GF-D8 (cell line): ENCODE data around the gene MAP3K6.
"Not testable (repeated sequence)": the region's sequence is repeated elsewhere in the genome, so short reads cannot be mapped to it uniquely, and the experiment has no call there.

ENCODE experiments used
- DNase-seq: peaks from one replicate; lab custom pipeline; 2025; lab: John Stamatoyannopoulos, UW

MAP3K6 gene, protein sequence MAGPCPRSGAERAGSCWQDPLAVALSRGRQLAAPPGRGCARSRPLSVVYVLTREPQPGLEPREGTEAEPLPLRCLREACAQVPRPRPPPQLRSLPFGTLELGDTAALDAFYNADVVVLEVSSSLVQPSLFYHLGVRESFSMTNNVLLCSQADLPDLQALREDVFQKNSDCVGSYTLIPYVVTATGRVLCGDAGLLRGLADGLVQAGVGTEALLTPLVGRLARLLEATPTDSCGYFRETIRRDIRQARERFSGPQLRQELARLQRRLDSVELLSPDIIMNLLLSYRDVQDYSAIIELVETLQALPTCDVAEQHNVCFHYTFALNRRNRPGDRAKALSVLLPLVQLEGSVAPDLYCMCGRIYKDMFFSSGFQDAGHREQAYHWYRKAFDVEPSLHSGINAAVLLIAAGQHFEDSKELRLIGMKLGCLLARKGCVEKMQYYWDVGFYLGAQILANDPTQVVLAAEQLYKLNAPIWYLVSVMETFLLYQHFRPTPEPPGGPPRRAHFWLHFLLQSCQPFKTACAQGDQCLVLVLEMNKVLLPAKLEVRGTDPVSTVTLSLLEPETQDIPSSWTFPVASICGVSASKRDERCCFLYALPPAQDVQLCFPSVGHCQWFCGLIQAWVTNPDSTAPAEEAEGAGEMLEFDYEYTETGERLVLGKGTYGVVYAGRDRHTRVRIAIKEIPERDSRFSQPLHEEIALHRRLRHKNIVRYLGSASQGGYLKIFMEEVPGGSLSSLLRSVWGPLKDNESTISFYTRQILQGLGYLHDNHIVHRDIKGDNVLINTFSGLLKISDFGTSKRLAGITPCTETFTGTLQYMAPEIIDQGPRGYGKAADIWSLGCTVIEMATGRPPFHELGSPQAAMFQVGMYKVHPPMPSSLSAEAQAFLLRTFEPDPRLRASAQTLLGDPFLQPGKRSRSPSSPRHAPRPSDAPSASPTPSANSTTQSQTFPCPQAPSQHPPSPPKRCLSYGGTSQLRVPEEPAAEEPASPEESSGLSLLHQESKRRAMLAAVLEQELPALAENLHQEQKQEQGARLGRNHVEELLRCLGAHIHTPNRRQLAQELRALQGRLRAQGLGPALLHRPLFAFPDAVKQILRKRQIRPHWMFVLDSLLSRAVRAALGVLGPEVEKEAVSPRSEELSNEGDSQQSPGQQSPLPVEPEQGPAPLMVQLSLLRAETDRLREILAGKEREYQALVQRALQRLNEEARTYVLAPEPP (N-terminal part only)

DNA sequence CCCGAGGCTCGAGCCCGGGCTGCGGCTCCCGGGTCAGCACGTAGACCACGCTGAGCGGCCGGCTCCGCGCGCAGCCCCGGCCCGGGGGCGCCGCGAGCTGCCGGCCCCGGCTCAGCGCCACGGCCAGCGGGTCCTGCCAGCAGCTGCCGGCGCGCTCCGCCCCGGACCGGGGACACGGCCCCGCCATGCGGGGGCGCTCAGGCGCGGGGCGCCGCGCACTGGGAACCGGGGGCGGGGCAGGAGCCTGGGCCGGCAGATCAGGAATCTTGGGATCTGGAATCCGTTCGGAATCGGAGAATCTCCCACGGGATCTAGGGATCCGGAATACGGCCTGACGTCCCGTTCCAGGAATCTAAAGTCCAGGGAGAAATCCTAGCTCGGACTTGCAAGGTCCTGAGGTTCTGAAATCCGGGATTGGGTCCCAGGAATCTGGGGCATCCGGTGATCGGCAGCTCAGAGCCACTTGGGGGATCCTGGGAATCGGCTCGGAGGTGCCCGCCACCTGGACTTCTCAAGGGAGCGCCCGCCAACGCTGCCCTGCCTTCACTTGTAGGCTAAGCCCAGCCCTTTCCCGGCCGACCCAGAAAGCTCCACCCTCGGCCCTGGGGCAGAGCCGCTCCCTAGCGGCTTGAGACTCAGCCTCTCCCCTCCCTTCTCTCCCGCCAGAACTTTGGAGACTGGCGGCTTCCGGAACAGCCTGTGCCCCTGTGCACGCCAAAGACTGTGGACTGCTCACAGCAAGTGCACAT, at the start of gene MAP3K6:
MAP3K6 (minus strand) TSS at position 551 of the 749 bp plus-strand sequence; CDS start at position 187, 364 bp downstream.
- peak; percentile 7 for DNase-seq

DNA sequence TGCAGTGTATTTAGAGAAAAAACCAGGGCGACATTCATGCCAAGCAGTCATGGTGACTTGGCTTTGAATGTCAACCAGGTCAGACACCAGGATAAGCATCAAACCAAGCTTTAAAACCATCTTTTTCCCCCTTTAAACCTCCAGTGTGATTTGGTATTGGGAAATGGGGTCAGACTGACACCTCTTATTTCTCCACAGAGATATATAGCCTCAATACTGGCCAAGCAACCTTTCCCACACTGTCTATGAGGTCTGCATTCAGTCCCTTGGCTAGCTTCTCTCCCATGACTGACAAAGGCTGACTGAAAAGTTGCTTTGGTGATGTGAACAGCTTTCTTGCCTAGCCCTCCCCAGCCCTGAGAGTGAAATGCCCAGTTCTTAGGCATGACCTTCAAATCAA, 47.3 kb upstream of the MAP3K6 start:
- DNase-seq = no peak

DNA sequence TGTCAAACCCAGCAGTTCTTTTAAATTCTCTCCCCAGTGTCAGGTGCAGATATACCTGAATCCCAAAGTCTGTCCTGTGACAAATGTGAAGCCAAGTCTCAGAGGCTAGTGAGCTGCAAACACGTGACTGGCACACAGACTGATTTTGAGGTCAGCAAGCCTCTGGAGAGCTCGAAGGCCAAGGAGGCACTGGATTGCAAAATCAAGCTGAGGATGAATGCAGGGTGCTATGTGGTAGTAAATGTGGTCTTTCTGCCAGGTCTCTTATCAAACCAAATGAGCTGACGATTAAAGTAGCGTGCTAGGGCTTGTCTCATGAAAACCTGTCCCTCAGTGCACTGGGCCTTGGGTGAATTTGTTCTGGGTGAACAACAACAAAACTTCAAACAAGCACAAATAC, 46.2 kb upstream of the MAP3K6 start:
- peak; percentile 10 for DNase-seq

DNA sequence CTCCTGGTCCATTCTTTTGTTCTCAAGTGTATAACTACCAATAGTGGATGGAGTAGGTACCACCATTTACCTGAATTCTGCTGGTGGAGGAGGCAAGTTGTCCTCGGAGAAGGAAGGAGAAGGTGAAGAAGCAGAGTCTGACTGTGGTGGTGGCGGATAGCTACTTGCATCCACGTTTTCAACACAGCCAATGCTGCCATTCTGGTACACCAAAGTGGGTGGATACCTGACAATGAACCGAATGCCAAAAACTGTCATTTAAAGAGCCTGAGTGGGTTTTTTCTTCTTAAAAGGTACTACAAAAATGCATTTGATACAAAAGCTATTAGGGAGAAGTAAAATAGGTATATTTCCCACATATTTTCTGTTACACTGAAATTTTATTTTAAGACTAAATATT, 45.7 kb upstream of the MAP3K6 start:
- no peak for DNase-seq

GRCh38 chr1:27410709-27411108, 43.9 kb upstream of the MAP3K6 start:
- no peak for DNase-seq

DNA sequence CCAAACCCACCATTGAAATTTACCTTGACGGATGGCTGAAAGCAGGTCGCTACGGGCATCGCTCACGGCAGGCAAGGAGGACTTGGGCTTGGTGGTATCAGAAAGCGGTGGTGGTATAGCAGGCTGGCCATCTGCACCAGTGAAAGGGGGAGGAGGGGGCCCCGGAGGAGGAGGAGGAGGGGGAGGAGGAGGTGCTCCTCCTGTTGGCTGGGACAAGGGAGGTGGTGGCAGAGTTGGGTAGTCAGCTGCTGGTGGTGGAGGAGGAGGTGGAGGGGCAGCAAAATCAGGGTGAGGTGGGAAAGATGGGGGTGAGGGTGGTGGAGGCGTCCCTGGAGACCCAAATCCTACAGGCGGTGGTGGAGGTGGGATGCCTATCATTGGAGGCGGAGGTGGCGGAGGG, 42.9 kb upstream of the MAP3K6 start:
- DNase-seq = no peak

DNA sequence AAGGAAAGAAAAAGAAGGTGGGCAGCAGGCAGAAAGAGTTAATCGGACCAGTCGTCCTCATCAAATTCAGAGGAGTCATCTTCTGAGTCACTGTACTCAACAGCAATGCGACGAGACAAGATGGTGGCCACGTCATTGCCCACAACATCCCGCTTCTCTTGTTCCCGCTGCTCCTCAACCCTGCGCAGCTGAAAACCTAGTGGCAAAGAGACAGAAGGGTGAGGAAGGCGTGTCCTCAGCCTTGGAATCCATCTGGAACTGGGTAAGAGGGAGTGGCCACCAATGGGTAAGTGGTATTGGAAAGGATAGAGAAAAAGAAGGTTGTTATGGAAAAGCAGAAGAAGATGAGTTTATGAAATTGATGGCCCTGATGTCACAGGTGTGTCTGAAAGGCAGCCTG, 41.4 kb upstream of the MAP3K6 start:
- no peak for DNase-seq

GRCh38 chr1:27406791-27407190, 40.0 kb upstream of the MAP3K6 start:
- not testable (repeated sequence) for DNase-seq

DNA sequence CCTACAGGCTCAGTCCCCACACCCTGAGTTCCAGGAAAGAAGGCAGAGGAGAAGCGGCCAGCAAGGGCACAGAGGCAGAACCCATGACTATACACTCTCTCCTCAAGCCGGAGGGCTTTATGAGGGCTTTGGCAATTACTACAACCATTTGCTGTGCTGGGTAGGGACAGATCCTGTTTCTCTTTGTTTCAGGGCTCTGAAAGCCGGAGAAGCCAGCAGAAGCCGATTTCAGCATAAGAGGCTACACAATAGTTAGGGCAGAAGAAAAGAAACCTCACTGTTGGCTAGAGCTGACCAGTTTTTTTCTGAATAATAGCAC, 39.6 kb upstream of the MAP3K6 start:
- no peak for DNase-seq

- DNase-seq = not testable (repeated sequence)
Measured at GRCh38 chr1:27405598-27406361, 39.0 kb upstream of the MAP3K6 start.

GRCh38 chr1:27405074-27405473, 38.3 kb upstream of the MAP3K6 start:
- no peak for DNase-seq

GRCh38 chr1:27403931-27404330, 37.2 kb upstream of the MAP3K6 start:
- no peak for DNase-seq

GRCh38 chr1:27403065-27403726, 36.4 kb upstream of the MAP3K6 start:
- peak; percentile 78 for DNase-seq

GRCh38 chr1:27402349-27402754, 35.6 kb upstream of the MAP3K6 start:
- DNase-seq = peak; percentile 69

DNA sequence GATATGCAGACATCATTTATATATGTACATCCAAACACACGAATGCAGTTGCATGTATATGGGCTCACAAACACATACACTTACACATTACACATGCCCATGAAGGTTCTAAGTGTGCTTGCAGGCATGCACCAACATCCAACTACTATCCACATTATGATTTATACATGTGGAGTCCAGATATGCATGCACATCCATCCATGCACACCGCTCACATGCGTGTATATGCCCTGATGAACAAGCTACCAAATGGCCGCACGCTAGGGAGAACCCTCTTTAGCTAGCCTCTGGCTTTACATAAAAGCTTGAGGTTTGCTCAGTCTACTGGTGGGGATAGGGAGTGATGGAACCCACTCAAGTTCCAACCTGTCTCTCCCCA, 34.2 kb upstream of the MAP3K6 start:
- no peak for DNase-seq

DNA sequence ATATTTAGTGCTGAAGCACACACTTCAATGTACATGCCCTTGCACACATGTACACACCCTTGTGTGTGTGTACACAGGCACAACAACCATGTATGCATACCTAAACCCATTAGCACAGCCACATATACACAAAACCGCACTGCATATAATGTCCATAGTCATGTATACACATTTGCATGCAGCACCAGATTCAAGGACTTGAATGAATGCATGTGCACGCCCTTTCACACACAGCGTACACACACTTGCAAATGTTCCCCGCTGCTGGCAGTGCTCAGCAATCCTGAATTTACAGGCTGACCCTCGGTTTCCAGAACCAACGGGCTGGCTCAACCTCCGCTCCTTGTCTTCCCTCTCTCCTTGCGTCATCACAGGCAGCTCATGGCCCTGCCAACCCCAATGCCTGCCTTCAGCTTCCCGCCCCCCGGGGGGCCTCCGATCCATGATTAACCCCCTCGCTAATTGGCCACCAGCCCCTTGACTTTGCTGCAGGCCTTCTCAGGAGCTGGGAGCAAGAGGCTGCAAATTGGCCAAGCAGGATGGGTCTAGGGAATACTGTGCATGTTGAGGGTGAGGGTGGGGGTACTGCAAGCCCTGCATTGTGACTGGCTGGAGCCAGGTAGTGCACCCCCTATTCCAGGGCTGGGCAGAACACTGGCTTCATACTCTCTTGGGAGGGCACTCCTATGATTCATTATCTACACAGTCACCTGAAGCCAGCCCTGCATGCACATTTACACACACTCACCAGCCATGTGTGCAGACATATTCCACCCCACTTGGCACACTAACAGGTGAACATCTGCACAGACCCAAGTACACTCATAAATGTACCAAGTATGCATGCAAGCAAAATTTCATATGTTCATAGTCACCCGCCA, 33.6 kb upstream of the MAP3K6 start:
- no peak for DNase-seq

- DNase-seq = no peak
Measured at GRCh38 chr1:27399251-27400025, 32.7 kb upstream of the MAP3K6 start.

- no peak for DNase-seq
Measured at GRCh38 chr1:27398405-27399149, 31.8 kb upstream of the MAP3K6 start.
